ENCODE results near the gene PLXNA4. TPM values are rescaled to one million over a fixed set of nuclear protein-coding genes. Genes with fewer than 3 reads are reported as not detected.

Gene PLXNA4
- total RNA-seq, 2 donors from 2014 or later = 2.1 to 8.2 TPM

GRCh38 chr7:132377703-132378584 is 198.3 kb downstream of the PLXNA4 start:
- Histone ChIP-seq H3K27me3 (no peaks in the 10 kb centered on the region), H3K27ac (no peak overlapping the region), H3K9me3 (no peaks in the 10 kb centered on the region), H3K36me3 (replicated peaks in 1 of 2; ENCODE audit: insufficient read depth in 1 of 2, low read depth in 2 of 2) (no peaks in the 10 kb centered on the region), H3K4me3 (no peak overlapping the region), H3K4me1 (peaks cover 18% of the 10 kb centered on the region)
- no peak for TF ChIP-seq POLR2A (IDR thresholded peaks at IDR 0.05)
- TF ChIP-seq CTCF (IDR thresholded peaks at IDR 0.05) = no peak
- DNase-seq = no peak
- intact Hi-C loops (cut with DNase I) = no loop called here
- 84 to 89% methylated on average over 8 of the region's 8 CpGs for WGBS, 2 donors
- no peak for ATAC-seq

- WGBS, 2 donors = 37 to 40% methylated on average over 2 of the region's 2 CpGs
- Histone ChIP-seq H3K27me3 (no peaks in the 10 kb centered on the region), H3K36me3 (replicated peaks in 1 of 2; ENCODE audit: insufficient read depth in 1 of 2, low read depth in 2 of 2) (no peaks in the 10 kb centered on the region), H3K4me3 (no peak overlapping the region), H3K27ac (no peak overlapping the region), H3K9me3 (no peaks in the 10 kb centered on the region), H3K4me1 (peaks cover 18% of the 10 kb centered on the region)
- DNase-seq (no peak), ATAC-seq (no peak)
- intact Hi-C loops (cut with DNase I) = no loop called here
- TF ChIP-seq POLR2A (IDR thresholded peaks at IDR 0.05) = no peak
- TF ChIP-seq CTCF (IDR thresholded peaks at IDR 0.05) = no peak
These were observed 199.3 kb downstream of the PLXNA4 start for GRCh38 chr7:132377015-132377414.

- no peak for ATAC-seq
- Histone ChIP-seq H3K4me3 (no peak overlapping the region), H3K36me3 (replicated peaks in 1 of 2; ENCODE audit: insufficient read depth in 1 of 2, low read depth in 2 of 2) (no peaks in the 10 kb centered on the region), H3K9me3 (no peaks in the 10 kb centered on the region), H3K4me1 (peaks cover 14% of the 10 kb centered on the region), H3K27me3 (no peaks in the 10 kb centered on the region), H3K27ac (no peak overlapping the region)
- no peak for DNase-seq
- no peak for TF ChIP-seq CTCF (IDR thresholded peaks at IDR 0.05)
- intact Hi-C loops (cut with DNase I) = no loop called here
- 77 to 82% methylated on average over 5 of the region's 5 CpGs for WGBS, 2 donors
These were observed 199.8 kb downstream of the PLXNA4 start for GRCh38 chr7:132376361-132377013.

- Histone ChIP-seq H3K4me3 (no peak overlapping the region), H3K4me1 (peaks cover 13% of the 10 kb centered on the region), H3K36me3 (replicated peaks in 1 of 2; ENCODE audit: insufficient read depth in 1 of 2, low read depth in 2 of 2) (no peaks in the 10 kb centered on the region), H3K27me3 (no peaks in the 10 kb centered on the region), H3K9me3 (no peaks in the 10 kb centered on the region), H3K27ac (no peak overlapping the region)
- no peak for ATAC-seq
- 79 to 87% methylated on average over 4 of the region's 4 CpGs for WGBS, 2 donors
- intact Hi-C loops (cut with DNase I) = no loop called here
- TF ChIP-seq CTCF (IDR thresholded peaks at IDR 0.05) (no peak), POLR2A (IDR thresholded peaks at IDR 0.05) (no peak)
- DNase-seq = no peak
These were observed 202.4 kb downstream of the PLXNA4 start for GRCh38 chr7:132373879-132374278.

Measured in body of pancreas (tissue), 4 donors.